Stomach smooth muscle (tissue), 2 donors: Measurements from ENCODE around the gene SNCB.

Source experiments
- H3K27ac ChIP-seq: one replicate; pipeline ENCODE4 v1.7.0; 2013; ENCODE audit warnings: mild to moderate bottlenecking, low read length, inconsistent platforms
- H3K27me3 ChIP-seq, 2 donors: one replicate each; pipeline ENCODE4 v1.7.0; 2013; ENCODE audit warnings: low read length in 2 of 2; ENCODE audit not compliant: insufficient read depth in 2 of 2, control insufficient read depth in 1 of 2
- H3K36me3 ChIP-seq, 2 donors: one replicate each; pipeline ENCODE4 v1.7.0; 2013; ENCODE audit warnings: low read length in 2 of 2; ENCODE audit not compliant: control insufficient read depth in 2 of 2, insufficient read depth in 2 of 2
- H3K4me1 ChIP-seq: one replicate; pipeline ENCODE4 v1.7.0; 2013; ENCODE audit warnings: low read length; ENCODE audit not compliant: control insufficient read depth, insufficient read depth
- H3K4me3 ChIP-seq, 2 donors: one replicate each; pipeline ENCODE4 v1.7.0; 2013; ENCODE audit warnings: low read length in 2 of 2
- H3K9ac ChIP-seq, 2 donors: one replicate each; pipeline ENCODE4 v1.7.0; 2013; ENCODE audit warnings: low read length in 2 of 2, mild to moderate bottlenecking in 1 of 2
- H3K9me3 ChIP-seq, 2 donors: one replicate each; pipeline ENCODE4 v1.7.0; 2013; ENCODE audit warnings: low read length in 2 of 2; ENCODE audit not compliant: control insufficient read depth in 2 of 2
- donor health status: healthy.
- donor health status: Pancreatic carcinoma.

Gene SNCB

GRCh38 chr5:176574297-176574591 lies 56.1 kb downstream of the SNCB start:
- Histone ChIP-seq H3K9ac (no peak overlapping the region), H3K27me3 (peaks cover 8 to 12% of the 10 kb centered on the region in 2 donors)

GRCh38 chr5:176573564-176574296 lies 56.6 kb downstream of the SNCB start:
- Histone ChIP-seq H3K4me3 (no peak overlapping the region), H3K4me1 (no peaks in the 10 kb centered on the region), H3K9me3 (no peaks in the 10 kb centered on the region), H3K9ac (no peak overlapping the region), H3K27ac (no peak overlapping the region), H3K36me3 (no peaks in the 10 kb centered on the region), H3K27me3 (peaks cover 8 to 13% of the 10 kb centered on the region in 2 donors)

More at GRCh38 chr5:176574297-176574591, 56.1 kb downstream of the SNCB start:
- H3K36me3 ChIP-seq: no peaks in the 10 kb centered on the region
- no peak overlapping the region for H3K27ac ChIP-seq
- no peaks in the 10 kb centered on the region for H3K9me3 ChIP-seq
- H3K4me1 ChIP-seq: no peaks in the 10 kb centered on the region
- no peak overlapping the region for H3K4me3 ChIP-seq
